NT2/D1 (cell line): ENCODE data around the gene ZNF804B.

Experiments
- SUZ12 ChIP-seq: IDR thresholded peaks from 2 replicates; pipeline ENCODE4 v1.6.1; 2011; ENCODE audit not compliant: insufficient read length, insufficient read depth; ENCODE audit errors: extremely low read depth
- YY1 ChIP-seq: IDR thresholded peaks from 2 replicates; pipeline ENCODE4 v1.6.1; 2011; ENCODE audit not compliant: insufficient read length, insufficient read depth
- ZNF274 ChIP-seq: IDR thresholded peaks from 2 replicates; pipeline ENCODE4 v1.6.1; 2011; ENCODE audit warnings: mild to moderate bottlenecking, low read depth, low read length

DNA sequence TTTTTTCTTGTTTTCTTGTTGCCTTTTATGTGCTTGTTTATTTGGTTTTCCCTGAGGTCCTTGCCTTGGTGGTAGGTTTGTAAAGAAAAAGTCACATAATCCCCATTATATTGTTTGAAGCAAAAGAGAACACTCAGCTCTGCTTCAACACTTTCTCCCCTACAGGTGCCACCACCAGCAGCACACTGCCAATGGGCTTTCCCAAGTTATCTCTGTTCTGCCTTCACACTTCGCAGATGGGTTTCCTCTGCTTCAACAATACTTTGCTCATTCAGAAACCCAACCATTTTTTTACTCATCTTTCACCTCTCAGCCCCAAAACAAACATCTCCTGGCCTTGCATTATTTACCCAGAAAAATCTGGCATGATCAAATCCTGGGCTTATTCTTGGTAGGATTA is 411.1 kb downstream of the ZNF804B start:
- no peak for TF ChIP-seq YY1
- TF ChIP-seq ZNF274 = no peak
- no peak for TF ChIP-seq SUZ12
